Measurements from ENCODE around the gene LHX5.

DNA sequence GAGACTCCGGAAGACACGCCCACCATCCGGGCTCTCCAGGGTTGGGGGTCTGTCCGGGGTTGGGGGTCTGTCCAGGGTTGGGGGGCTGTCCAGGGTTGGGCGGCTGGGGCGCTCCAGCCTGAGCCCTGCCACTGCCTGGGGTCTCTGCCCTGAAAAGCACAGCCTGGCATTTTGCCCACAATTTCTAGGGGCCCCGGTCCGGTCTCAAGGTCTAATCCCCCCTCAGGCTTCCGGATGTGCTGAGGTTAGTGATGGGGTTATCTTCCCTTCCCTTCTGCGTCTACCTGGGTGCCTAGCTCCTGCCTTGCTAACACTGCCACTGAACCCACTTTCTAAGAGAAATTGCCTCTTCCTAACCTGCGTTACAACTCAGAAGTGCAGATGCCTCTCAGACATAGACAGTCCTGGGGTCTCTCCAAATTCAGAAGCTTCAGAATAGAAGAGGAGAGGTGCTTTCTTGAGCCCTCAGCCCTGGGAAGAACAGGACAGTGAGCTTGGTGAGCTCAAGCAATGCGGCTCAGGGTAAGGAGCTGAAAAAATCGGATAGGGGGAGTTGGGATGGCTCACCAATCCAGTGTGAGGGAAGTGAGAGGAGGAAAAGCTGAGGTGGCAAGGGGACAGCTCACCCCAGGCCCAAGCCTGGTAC is 5.7 kb downstream of the LHX5 start:
- TF ChIP-seq CTCF (IDR thresholded peaks at IDR 0.05) (no peak), EP300 (IDR thresholded peaks at IDR 0.05) (no peak)

Data from sigmoid colon (tissue), 4 donors.